IPS-20b (cell line): ENCODE data around the gene PFKP.
"Not testable (repeated sequence)": the region's sequence is repeated elsewhere in the genome, so short reads cannot be mapped to it uniquely, and the experiment has no call there.

Source experiments
- H3K27ac ChIP-seq: one replicate; pipeline ENCODE4 v1.5.1; 2013; ENCODE audit warnings: low read length
- H3K27me3 ChIP-seq: 2 replicates; pipeline ENCODE4 v1.6.1; 2013; ENCODE audit warnings: mild to moderate bottlenecking, low read length, inconsistent platforms; ENCODE audit not compliant: insufficient read depth
- H3K36me3 ChIP-seq: 2 replicates; pipeline ENCODE4 v1.6.1; 2013; ENCODE audit warnings: low read depth, mild to moderate bottlenecking, inconsistent platforms, low read length, moderate library complexity; ENCODE audit not compliant: insufficient read depth
- H3K4me1 ChIP-seq: 2 replicates; pipeline ENCODE4 v1.6.1; 2013; ENCODE audit warnings: mild to moderate bottlenecking, control low read depth, inconsistent platforms, low read length, moderate library complexity; ENCODE audit not compliant: insufficient read depth
- H3K4me3 ChIP-seq: 2 replicates; pipeline ENCODE4 v1.5.1; 2013; ENCODE audit warnings: mild to moderate bottlenecking, low read length, inconsistent platforms
- H3K9ac ChIP-seq: 2 replicates; pipeline ENCODE4 v1.6.1; 2013; ENCODE audit warnings: low read depth, mild to moderate bottlenecking, inconsistent platforms, low read length, moderate library complexity
- H3K9me3 ChIP-seq: 2 replicates; pipeline ENCODE4 v1.6.1; 2013; ENCODE audit warnings: mild to moderate bottlenecking, low read depth, low read length, inconsistent platforms; ENCODE audit not compliant: insufficient read depth

The PFKP gene

GRCh38 chr10:3104251-3104918 lies 37.0 kb downstream of the PFKP start:
- no peaks in the 10 kb centered on the region for H3K9me3 ChIP-seq
- H3K4me1 ChIP-seq, result peaks cover 8% of the 10 kb centered on the region; the same call in 1 of the 2 replicates
- no peaks in the 10 kb centered on the region for H3K27me3 ChIP-seq
- H3K27ac ChIP-seq, result no peak overlapping the region
- no peak overlapping the region for H3K9ac ChIP-seq
- peaks cover 83% of the 10 kb centered on the region for H3K36me3 ChIP-seq
- H3K4me3 ChIP-seq, result no peak overlapping the region

DNA sequence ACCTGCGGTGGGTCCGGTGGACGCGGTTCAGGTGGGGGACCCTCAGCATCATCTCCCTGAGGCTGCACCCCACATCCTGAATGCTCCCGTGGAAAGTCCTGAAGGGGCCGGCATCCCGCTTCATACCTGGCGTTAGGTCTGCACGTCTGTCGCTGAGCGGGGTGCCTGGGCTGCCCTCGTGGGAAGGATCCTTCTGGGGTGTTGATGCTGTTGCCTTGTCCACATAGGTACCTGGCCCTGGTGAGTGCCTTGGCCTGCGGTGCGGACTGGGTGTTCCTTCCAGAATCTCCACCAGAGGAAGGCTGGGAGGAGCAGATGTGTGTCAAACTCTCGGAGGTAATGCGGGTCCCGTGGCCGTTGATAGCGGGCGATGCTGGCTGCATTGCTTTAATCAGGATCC lies 37.8 kb downstream of the PFKP start:
- H3K4me1 ChIP-seq, result peaks cover 8% of the 10 kb centered on the region; the same call in 1 of the 2 replicates
- no peak overlapping the region for H3K4me3 ChIP-seq
- H3K9me3 ChIP-seq, result no peaks in the 10 kb centered on the region
- no peaks in the 10 kb centered on the region for H3K27me3 ChIP-seq
- no peak overlapping the region for H3K9ac ChIP-seq
- peaks cover 81% of the 10 kb centered on the region for H3K36me3 ChIP-seq
- no peak overlapping the region for H3K27ac ChIP-seq

- no peaks in the 10 kb centered on the region for H3K27me3 ChIP-seq
- no peak overlapping the region for H3K4me3 ChIP-seq
- peaks cover 80% of the 10 kb centered on the region for H3K36me3 ChIP-seq
- no peak overlapping the region for H3K27ac ChIP-seq
- H3K4me1 ChIP-seq, result peaks cover 8% of the 10 kb centered on the region; the same call in 1 of the 2 replicates
- H3K9ac ChIP-seq, result no peak overlapping the region; the same call in 1 of the 2 replicates
- no peaks in the 10 kb centered on the region for H3K9me3 ChIP-seq
Observed at GRCh38 chr10:3105905-3106304, 38.6 kb downstream of the PFKP start.

DNA sequence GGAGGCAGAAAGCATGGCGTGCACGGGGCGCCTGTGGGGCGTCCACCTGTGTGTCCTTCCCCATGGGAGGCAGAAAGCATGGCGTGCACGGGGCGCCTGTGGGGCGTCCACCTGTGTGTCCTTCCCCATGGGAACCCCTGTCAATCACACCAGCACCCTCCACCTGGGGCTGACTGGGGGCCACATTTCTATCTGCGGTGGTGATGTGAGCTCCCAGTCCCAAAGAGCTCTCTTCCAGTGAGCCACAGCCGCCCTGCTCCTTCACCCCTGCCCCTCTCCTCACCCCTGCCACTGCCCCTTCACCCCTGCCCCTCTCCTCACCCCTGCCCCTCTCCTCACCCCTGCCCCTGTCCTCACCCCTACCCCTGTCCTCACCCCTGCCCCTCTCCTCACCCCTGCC lies 39.0 kb downstream of the PFKP start:
- H3K27me3 ChIP-seq, H3K4me1 ChIP-seq, H3K9ac ChIP-seq, H3K9me3 ChIP-seq, H3K27ac ChIP-seq, H3K4me3 ChIP-seq: not testable (repeated sequence)
- peaks cover 80% of the 10 kb centered on the region for H3K36me3 ChIP-seq

GRCh38 chr10:3106928-3107425 lies 39.6 kb downstream of the PFKP start:
- Histone ChIP-seq H3K27me3 (no peaks in the 10 kb centered on the region), H3K36me3 (peaks cover 82% of the 10 kb centered on the region), H3K4me3 (no peak overlapping the region), H3K27ac (no peak overlapping the region), H3K9ac (no peak overlapping the region), H3K4me1 (peaks cover 8% of the 10 kb centered on the region; the same call in 1 of the 2 replicates), H3K9me3 (no peaks in the 10 kb centered on the region)

GRCh38 chr10:3107426-3107961 lies 40.1 kb downstream of the PFKP start:
- H3K27ac ChIP-seq, result no peak overlapping the region
- H3K36me3 ChIP-seq, result peaks cover 87% of the 10 kb centered on the region

GRCh38 chr10:3108033-3108432 lies 40.7 kb downstream of the PFKP start:
- H3K27me3 ChIP-seq, result no peaks in the 10 kb centered on the region
- H3K36me3 ChIP-seq, result peaks cover 87% of the 10 kb centered on the region
- H3K9me3 ChIP-seq, result no peaks in the 10 kb centered on the region
- no peak overlapping the region for H3K27ac ChIP-seq
- H3K4me1 ChIP-seq, result peaks cover 3% of the 10 kb centered on the region; the same call in 1 of the 2 replicates
- H3K4me3 ChIP-seq, result no peak overlapping the region
- H3K9ac ChIP-seq, result no peak overlapping the region

More at GRCh38 chr10:3107426-3107961, 40.1 kb downstream of the PFKP start:
- H3K4me1 ChIP-seq, result peaks cover 8% of the 10 kb centered on the region; the same call in 1 of the 2 replicates
- no peaks in the 10 kb centered on the region for H3K9me3 ChIP-seq
- no peak overlapping the region for H3K4me3 ChIP-seq
- H3K9ac ChIP-seq, result no peak overlapping the region
- no peaks in the 10 kb centered on the region for H3K27me3 ChIP-seq

- Histone ChIP-seq H3K9me3 (no peaks in the 10 kb centered on the region), H3K4me1 (no peaks in the 10 kb centered on the region), H3K27me3 (no peaks in the 10 kb centered on the region), H3K4me3 (no peak overlapping the region), H3K9ac (no peak overlapping the region), H3K27ac (no peak overlapping the region), H3K36me3 (peaks cover 87% of the 10 kb centered on the region)
Observed at GRCh38 chr10:3108575-3109105, 41.3 kb downstream of the PFKP start.

DNA sequence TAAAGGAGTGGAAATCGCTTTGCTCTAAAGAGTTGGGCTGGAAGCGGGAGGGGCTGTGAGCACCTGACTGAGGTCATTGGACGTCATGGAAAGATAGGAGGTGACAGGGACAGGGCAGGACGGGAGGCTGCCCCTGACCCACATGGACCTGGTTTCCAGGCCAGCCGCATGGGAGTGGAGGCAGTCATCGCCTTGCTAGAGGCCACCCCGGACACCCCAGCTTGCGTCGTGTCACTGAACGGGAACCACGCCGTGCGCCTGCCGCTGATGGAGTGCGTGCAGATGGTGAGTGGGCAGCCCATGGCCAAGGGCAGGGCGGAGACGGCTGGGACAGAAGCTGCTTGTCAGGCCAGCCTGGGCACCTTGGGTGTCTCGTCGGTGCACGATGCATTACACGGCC lies 41.8 kb downstream of the PFKP start:
- H3K9ac ChIP-seq, result no peak overlapping the region
- H3K27ac ChIP-seq, result no peak overlapping the region
- no peak overlapping the region for H3K4me3 ChIP-seq
- H3K9me3 ChIP-seq, result no peaks in the 10 kb centered on the region
- H3K4me1 ChIP-seq, result no peaks in the 10 kb centered on the region
- H3K36me3 ChIP-seq, result peaks cover 86% of the 10 kb centered on the region
- no peaks in the 10 kb centered on the region for H3K27me3 ChIP-seq

DNA sequence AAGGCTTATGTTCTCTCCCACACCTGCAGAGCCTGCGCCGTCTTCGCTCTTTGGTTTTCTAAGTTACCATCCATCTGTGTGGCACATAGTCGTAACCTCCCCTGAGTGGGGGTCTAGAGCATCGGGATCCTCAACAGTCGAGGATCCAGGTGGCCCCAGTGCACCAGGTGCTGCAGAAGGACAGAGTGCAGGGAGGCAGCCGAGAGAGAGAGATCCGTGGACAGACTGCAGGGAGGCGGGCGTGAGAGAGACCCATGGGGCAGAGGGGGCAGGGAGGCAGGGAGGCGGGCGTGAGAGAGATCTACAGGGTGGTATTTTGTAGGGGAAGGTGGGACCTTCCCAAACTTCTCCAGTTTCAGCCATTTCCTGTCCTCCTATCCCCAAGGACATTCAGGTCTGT lies 42.3 kb downstream of the PFKP start:
- Histone ChIP-seq H3K27me3 (no peaks in the 10 kb centered on the region), H3K4me1 (no peaks in the 10 kb centered on the region), H3K36me3 (peaks cover 85% of the 10 kb centered on the region), H3K27ac (no peak overlapping the region), H3K4me3 (no peak overlapping the region), H3K9ac (no peak overlapping the region), H3K9me3 (no peaks in the 10 kb centered on the region)

DNA sequence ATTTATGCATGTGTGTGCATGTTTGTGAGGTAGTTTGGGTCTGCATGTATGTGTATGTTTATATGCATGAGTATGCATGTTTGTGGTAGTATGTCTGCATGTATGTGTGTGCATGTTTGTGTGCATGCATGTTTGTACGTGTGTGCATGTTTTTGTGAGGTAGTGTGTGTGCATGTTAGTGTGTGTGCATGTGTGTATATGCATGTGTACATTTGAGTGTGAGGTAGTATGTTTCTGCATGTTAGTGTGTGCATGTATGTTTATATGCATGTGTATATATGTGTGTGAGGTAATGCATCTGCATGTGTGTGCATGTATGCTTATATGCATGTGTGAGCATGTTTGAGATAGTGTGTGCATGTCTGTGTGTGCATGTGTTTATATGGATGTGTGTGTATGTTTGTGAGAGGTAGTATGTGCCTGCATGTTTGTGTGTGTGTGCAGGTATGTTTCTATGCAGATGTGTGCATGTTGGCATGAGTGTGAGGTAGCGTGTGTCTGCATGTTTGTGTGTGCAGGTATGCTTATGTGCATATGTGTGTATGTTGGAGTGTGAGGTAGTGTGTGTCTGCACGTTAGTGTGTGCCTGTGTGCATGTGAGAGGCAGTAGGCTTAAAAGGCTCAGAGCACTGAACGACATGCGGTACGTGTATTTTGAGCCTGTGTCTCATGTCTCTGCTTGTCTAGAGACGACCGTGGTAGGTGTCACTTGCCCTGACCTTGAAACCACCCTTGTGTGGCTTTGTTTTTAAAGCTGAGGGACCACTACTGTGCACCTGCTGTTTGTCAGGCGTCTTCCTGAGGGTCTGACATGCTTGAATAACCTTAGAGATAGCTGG lies 43.7 kb downstream of the PFKP start:
- H3K4me3 ChIP-seq, result no peak overlapping the region
- H3K9me3 ChIP-seq, result no peaks in the 10 kb centered on the region
- peaks cover 86% of the 10 kb centered on the region for H3K36me3 ChIP-seq
- no peaks in the 10 kb centered on the region for H3K27me3 ChIP-seq
- no peak overlapping the region for H3K27ac ChIP-seq
- H3K4me1 ChIP-seq, result no peaks in the 10 kb centered on the region
- H3K9ac ChIP-seq, result no peak overlapping the region
